Mesothelial cell of epicardium (in vitro differentiated cells): Measurements from ENCODE around the gene DACT3. TPM values are rescaled to one million over a fixed set of nuclear protein-coding genes. Genes with fewer than 3 reads are reported as not detected.

Experiments used
- DNase-seq, 2 experiments: peaks; one replicate each; pipeline ENCODE4 v3.0.0; 2021; ENCODE audit warnings: low spot score in 2 of 2; ENCODE audit not compliant: unreplicated experiment in 2 of 2
- H3K27ac Mint-ChIP-seq: 2 replicates; pipeline ENCODE4 v1.8.0; 2021; ENCODE audit warnings: mixed read lengths
- H3K27me3 Mint-ChIP-seq: 2 replicates; pipeline ENCODE4 v1.8.0; 2021; ENCODE audit warnings: low read depth, mixed read lengths
- H3K36me3 Mint-ChIP-seq: 2 replicates; pipeline ENCODE4 v1.8.0; 2021; ENCODE audit warnings: mixed read lengths
- H3K4me1 Mint-ChIP-seq: 2 replicates; pipeline ENCODE4 v1.8.0; 2021; ENCODE audit warnings: mixed read lengths
- H3K4me3 Mint-ChIP-seq: 2 replicates; pipeline ENCODE4 v1.8.0; 2021; ENCODE audit warnings: mild to moderate bottlenecking, moderate library complexity, mixed read lengths
- H3K9me3 Mint-ChIP-seq: 2 replicates; pipeline ENCODE4 v1.8.0; 2021; ENCODE audit warnings: mixed read lengths
- CTCF ChIP-seq: fragments of 200-600 bp; sonication (generic); IDR thresholded peaks from one replicate; pipeline ENCODE4 v1.5.0; 2021; ENCODE audit warnings: antibody characterized with exemption; ENCODE audit not compliant: unreplicated experiment
- total RNA-seq: library from RNA; stranded (reverse); gene quantifications from 3 replicates; pipeline ENCODE4 v1.2.1, GENCODE V29; 2021

DACT3 gene
- total RNA-seq, 1 donor from 2014 or later = 48.8 TPM

- H3K4me3 Mint-ChIP-seq = no peak overlapping the region
These were observed 24.2 kb upstream of the DACT3 start for GRCh38 chr19:46685189-46685588.

GRCh38 chr19:46678110-46678732, 17.2 kb upstream of the DACT3 start:
- no peak for DNase-seq
- H3K4me1 Mint-ChIP-seq = no peaks in the 10 kb centered on the region
- no peaks in the 10 kb centered on the region for H3K27me3 Mint-ChIP-seq
- H3K27ac Mint-ChIP-seq = no peak overlapping the region
- no peak for TF ChIP-seq CTCF
- no peaks in the 10 kb centered on the region for H3K9me3 Mint-ChIP-seq
- H3K4me3 Mint-ChIP-seq = no peak overlapping the region
- H3K36me3 Mint-ChIP-seq = peaks cover 48% of the 10 kb centered on the region

More at GRCh38 chr19:46685189-46685588, 24.2 kb upstream of the DACT3 start:
- Mint-ChIP-seq H3K27me3 (no peaks in the 10 kb centered on the region), H3K36me3 (peaks cover 36% of the 10 kb centered on the region), H3K4me1 (no peaks in the 10 kb centered on the region), H3K9me3 (no peaks in the 10 kb centered on the region), H3K27ac (no peak overlapping the region)
- DNase-seq = no peak
- no peak for TF ChIP-seq CTCF

GRCh38 chr19:46674416-46675178, 13.6 kb upstream of the DACT3 start:
- H3K27ac Mint-ChIP-seq = no peak overlapping the region
- no peak for DNase-seq

GRCh38 chr19:46670813-46671212, 9.8 kb upstream of the DACT3 start:
- DNase-seq = no peak
- H3K9me3 Mint-ChIP-seq = no peaks in the 10 kb centered on the region
- H3K4me1 Mint-ChIP-seq = no peaks in the 10 kb centered on the region
- no peak overlapping the region for H3K4me3 Mint-ChIP-seq
- H3K36me3 Mint-ChIP-seq = peaks cover 17% of the 10 kb centered on the region
- H3K27ac Mint-ChIP-seq = no peak overlapping the region
- TF ChIP-seq CTCF = no peak
- H3K27me3 Mint-ChIP-seq = no peaks in the 10 kb centered on the region

More at GRCh38 chr19:46674416-46675178, 13.6 kb upstream of the DACT3 start:
- TF ChIP-seq CTCF = no peak
- H3K36me3 Mint-ChIP-seq = peaks cover 37% of the 10 kb centered on the region
- no peaks in the 10 kb centered on the region for H3K27me3 Mint-ChIP-seq
- H3K9me3 Mint-ChIP-seq = no peaks in the 10 kb centered on the region
- no peaks in the 10 kb centered on the region for H3K4me1 Mint-ChIP-seq
- no peak overlapping the region for H3K4me3 Mint-ChIP-seq

- no peak for TF ChIP-seq CTCF
These were observed 7.7 kb upstream of the DACT3 start for GRCh38 chr19:46668662-46669061.

More at GRCh38 chr19:46668662-46669061, 7.7 kb upstream of the DACT3 start:
- no peak overlapping the region for H3K4me3 Mint-ChIP-seq
- no peaks in the 10 kb centered on the region for H3K27me3 Mint-ChIP-seq
- no peaks in the 10 kb centered on the region for H3K9me3 Mint-ChIP-seq
- DNase-seq = no peak
- H3K27ac Mint-ChIP-seq = no peak overlapping the region
- H3K4me1 Mint-ChIP-seq = no peaks in the 10 kb centered on the region
- peaks cover 3% of the 10 kb centered on the region for H3K36me3 Mint-ChIP-seq
